A549 (cell line): ENCODE results near the gene PSMD2.

Experiments used
- JUNB ChIP-seq: fragments of >200 bp; sonication (Bioruptor Twin); formaldehyde crosslinking; IDR thresholded peaks from 2 replicates; pipeline ENCODE4 v1.6.1; 2016
- MAFK ChIP-seq: fragments of 450-650 bp; IDR thresholded peaks from 2 replicates; pipeline ENCODE4 v1.6.1; 2014; ENCODE audit not compliant: partially characterized antibody
- TF ChIP-seq, protein P1 (sequence below): fragments of >200 bp; sonication (Bioruptor Twin); formaldehyde crosslinking; IDR thresholded peaks from 3 replicates; pipeline ENCODE4 v1.5.1; 2016

DNA sequence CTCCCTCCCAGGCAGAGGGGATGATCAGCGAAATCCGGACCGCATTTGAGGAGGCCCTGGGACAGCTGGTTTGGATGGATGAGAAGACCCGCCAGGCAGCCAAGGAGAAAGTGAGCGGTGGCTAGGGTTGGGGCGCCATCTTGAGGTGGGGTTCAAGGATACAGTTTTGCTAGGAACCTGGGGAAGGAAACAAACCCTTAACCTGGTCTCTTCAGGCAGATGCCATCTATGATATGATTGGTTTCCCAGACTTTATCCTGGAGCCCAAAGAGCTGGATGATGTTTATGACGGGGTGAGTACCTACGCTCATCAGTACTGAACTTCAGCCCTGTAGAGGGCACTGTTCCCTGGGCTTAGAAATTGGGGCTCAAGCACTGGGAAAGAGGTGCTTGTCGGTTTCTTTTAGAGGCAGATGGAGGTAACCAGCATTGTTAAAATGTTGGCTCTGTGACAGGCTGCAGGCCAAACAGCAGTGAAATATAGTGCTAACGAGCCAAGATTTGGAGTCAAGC is 9.6 kb upstream of the PSMD2 start:
- no peak for TF ChIP-seq MAFK
- TF ChIP-seq, protein P1, sequence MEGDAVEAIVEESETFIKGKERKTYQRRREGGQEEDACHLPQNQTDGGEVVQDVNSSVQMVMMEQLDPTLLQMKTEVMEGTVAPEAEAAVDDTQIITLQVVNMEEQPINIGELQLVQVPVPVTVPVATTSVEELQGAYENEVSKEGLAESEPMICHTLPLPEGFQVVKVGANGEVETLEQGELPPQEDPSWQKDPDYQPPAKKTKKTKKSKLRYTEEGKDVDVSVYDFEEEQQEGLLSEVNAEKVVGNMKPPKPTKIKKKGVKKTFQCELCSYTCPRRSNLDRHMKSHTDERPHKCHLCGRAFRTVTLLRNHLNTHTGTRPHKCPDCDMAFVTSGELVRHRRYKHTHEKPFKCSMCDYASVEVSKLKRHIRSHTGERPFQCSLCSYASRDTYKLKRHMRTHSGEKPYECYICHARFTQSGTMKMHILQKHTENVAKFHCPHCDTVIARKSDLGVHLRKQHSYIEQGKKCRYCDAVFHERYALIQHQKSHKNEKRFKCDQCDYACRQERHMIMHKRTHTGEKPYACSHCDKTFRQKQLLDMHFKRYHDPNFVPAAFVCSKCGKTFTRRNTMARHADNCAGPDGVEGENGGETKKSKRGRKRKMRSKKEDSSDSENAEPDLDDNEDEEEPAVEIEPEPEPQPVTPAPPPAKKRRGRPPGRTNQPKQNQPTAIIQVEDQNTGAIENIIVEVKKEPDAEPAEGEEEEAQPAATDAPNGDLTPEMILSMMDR = peak; percentile 71
- TF ChIP-seq JUNB = no peak
